ENCODE measurements around the gene SERPINB1.
A peak's percentile ranks its signal among the peaks of the same experiment; 100 is the strongest.

SERPINB1 gene

DNA sequence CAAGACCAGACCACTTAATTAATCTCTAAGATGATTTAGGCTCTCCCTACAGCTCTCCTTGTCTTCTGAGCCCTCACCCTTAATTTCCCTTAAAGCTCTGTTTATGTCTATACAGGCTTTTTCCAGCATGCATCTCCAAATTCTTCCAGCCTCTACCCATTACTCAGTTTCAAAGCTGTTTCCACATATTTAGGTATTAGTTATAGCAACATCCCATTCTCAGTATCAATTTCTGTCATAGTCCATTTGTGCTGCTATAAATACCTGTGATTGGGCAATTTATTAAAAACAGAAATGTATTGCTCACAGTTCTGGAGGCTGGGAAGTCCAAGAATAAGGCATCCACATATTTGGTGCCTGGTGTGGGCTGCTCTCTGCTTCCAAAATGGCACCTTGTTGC, 2.3 kb upstream of the SERPINB1 start:
- no peak overlapping the region for H3K4me3 ChIP-seq (ENCODE audit: control insufficient read depth, low read depth, low read length)
- no peak for TF ChIP-seq CTCF (conservative IDR thresholded peaks at IDR 0.05; ENCODE audit: control insufficient read depth, insufficient read depth, low read depth, low read length)
- DNase-seq (ENCODE audit: low read depth) = no peak

DNA sequence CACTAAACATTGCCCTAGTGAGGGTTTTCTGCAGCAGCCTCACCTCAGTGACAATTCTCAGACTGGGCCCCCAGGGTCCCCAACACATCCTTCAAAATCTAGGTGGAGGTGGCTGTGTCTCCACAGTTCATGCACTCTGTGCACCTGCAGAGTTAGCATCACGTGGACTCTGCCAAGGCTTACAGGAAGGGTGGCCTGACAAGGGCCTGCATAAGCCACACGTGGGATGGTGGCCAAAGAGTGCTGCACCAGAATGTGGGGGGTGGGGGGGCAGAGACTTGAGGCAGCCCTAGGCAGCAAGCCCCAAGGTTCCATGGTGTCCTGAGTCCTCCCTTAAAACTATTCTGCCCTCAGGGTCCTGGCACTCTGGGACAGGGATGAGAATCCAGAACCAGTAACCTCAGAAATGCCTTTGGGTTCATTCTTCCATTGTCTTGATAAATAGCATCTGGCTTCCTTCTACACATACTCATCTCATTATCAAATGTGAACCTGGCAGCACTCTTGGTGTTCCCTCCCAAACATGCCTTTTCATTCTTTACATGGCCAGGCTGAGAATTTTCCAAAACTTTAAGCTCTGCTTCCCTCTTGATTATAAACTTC, 1.6 kb upstream of the SERPINB1 start:
- no peak for DNase-seq (ENCODE audit: low read depth)

DNA sequence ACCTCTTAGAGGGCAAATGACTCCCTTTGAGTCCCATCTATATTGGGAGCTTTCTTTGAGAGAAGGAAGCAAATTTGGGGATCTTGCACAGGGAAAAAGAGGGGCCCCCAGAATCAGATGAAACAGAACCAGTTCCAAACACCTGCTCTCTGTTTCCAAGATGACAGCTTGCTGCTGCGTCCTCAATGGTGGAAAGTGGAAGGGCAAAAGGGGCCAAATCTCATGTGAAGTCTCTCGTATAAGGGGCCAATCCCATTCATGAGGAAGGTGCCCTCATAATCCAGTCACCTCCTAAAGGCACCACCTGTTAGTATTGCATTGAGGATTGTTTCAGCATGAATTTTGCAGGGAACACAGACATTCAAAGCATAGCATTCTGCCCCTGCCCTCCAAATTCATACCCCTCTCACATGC, 483 bp upstream of the SERPINB1 start:
- no peak for TF ChIP-seq CTCF (conservative IDR thresholded peaks at IDR 0.05; ENCODE audit: control insufficient read depth, insufficient read depth, low read depth, low read length)
- DNase-seq (ENCODE audit: low read depth) = no peak
- H3K4me3 ChIP-seq (ENCODE audit: control insufficient read depth, low read depth, low read length) = peak overlapping the region; percentile 56

More for the DNA sequence above, 1.6 kb upstream of the SERPINB1 start:
- H3K4me3 ChIP-seq (ENCODE audit: control insufficient read depth, low read depth, low read length) = no peak overlapping the region
- no peak for TF ChIP-seq CTCF (conservative IDR thresholded peaks at IDR 0.05; ENCODE audit: control insufficient read depth, insufficient read depth, low read depth, low read length)

DNA sequence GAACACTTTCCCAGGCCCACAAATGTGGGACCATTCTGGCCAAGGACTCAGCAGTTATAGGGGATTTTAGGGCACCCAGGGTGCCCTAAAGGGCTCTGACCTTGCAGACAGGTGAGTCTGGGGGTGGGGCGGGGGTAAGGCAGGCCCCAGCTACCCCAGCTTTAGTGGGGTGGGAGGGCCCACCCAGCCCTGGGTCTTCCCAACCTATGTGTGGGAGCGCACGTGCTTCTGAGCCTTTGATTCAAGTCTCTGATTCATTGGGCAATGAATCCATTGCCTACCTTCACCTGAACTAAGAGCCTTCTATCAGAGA, 958 bp downstream of the SERPINB1 start:
- H3K4me3 ChIP-seq (ENCODE audit: control insufficient read depth, low read depth, low read length) = peak overlapping the region; percentile 56
- no peak for DNase-seq (ENCODE audit: low read depth)
- TF ChIP-seq CTCF (conservative IDR thresholded peaks at IDR 0.05; ENCODE audit: control insufficient read depth, insufficient read depth, low read depth, low read length) = no peak

- no peak overlapping the region for H3K4me3 ChIP-seq (ENCODE audit: control insufficient read depth, low read depth, low read length)
- no peak for DNase-seq (ENCODE audit: low read depth)
- no peak for TF ChIP-seq CTCF (conservative IDR thresholded peaks at IDR 0.05; ENCODE audit: control insufficient read depth, insufficient read depth, low read depth, low read length)
These were observed 1.5 kb downstream of the SERPINB1 start for GRCh38 chr6:2839982-2840748.

GRCh38 chr6:2839195-2839981, 2.3 kb downstream of the SERPINB1 start:
- no peak for TF ChIP-seq CTCF (conservative IDR thresholded peaks at IDR 0.05; ENCODE audit: control insufficient read depth, insufficient read depth, low read depth, low read length)
- H3K4me3 ChIP-seq (ENCODE audit: control insufficient read depth, low read depth, low read length) = no peak overlapping the region
- DNase-seq (ENCODE audit: low read depth) = peak; percentile 60
